ENCODE measurements around the gene PHF13. TPM values are rescaled to one million over a fixed set of nuclear protein-coding genes. Genes with fewer than 3 reads are reported as not detected.

Gene PHF13
- total and polyA plus RNA-seq, 4 donors = 1.4 to 8.7 (median 3.8) TPM

DNA sequence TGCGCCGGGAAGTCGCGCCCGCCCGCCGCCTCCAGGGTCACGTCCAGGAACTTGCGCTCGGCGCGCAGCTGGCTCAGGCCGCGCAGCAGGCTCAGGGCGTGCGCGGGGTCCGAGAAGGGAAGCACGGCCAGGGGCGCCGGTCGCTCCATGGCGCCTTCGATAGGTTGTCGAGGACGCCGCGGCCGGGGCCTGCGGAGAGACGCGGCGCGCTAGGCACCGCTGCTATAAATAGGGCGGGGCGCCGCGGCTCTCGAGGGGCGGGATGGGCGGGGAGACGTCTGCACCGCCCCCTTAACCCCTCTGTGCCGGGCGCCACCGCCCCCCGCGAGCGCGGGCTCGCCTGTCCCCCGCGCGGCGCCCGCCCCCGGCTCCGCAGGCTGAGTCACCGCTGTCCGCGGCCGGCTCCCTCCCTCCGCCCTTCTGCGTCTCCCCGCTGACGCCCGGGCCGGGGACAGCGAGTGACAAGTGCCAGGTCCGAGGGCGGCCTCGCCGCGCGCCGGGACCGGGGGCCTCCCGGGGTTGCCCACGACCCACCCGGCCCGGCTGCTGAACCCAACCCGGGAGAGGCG, 10.8 kb upstream of the PHF13 start, which contains the start of gene KLHL21:
TSS of gene KLHL21 (minus strand) at position 201 of the 569 bp plus-strand sequence. CDS start at position 149, 52 bp downstream.
- WGBS = under 1% methylated on average over 84 of the region's 84 CpGs
- H3K4me3 ChIP-seq (ENCODE audit: low read depth in 1 of 3, low read length in 3 of 3) = peak within 1 kb of the TSS; percentile 73 to 82 (median 78)
- no peaks in the 10 kb centered on the region for H3K27me3 ChIP-seq (ENCODE audit: control insufficient read depth in 4 of 4, insufficient read depth in 4 of 4, low read length in 3 of 4)
- TF ChIP-seq FOXA2 (IDR thresholded peaks at IDR 0.05) (no peak), TAF1 (conservative IDR thresholded peaks at IDR 0.05) (no peak), HNF4G (IDR thresholded peaks at IDR 0.05) (no peak), RXRA (IDR thresholded peaks at IDR 0.05) (no peak), NR2F2 (IDR thresholded peaks at IDR 0.05) (no peak), HNF4A (conservative IDR thresholded peaks at IDR 0.05) (no peak), RAD21 (IDR thresholded peaks at IDR 0.05) (no peak), FOXA1 (IDR thresholded peaks at IDR 0.05) (no peak), SP1 (IDR thresholded peaks at IDR 0.05) (no peak), YY1 (IDR thresholded peaks at IDR 0.05) (peak; percentile 20)
- TF ChIP-seq, protein P1, sequence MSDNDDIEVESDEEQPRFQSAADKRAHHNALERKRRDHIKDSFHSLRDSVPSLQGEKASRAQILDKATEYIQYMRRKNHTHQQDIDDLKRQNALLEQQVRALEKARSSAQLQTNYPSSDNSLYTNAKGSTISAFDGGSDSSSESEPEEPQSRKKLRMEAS (IDR thresholded peaks at IDR 0.05) = no peak
- TF ChIP-seq, protein P2, sequence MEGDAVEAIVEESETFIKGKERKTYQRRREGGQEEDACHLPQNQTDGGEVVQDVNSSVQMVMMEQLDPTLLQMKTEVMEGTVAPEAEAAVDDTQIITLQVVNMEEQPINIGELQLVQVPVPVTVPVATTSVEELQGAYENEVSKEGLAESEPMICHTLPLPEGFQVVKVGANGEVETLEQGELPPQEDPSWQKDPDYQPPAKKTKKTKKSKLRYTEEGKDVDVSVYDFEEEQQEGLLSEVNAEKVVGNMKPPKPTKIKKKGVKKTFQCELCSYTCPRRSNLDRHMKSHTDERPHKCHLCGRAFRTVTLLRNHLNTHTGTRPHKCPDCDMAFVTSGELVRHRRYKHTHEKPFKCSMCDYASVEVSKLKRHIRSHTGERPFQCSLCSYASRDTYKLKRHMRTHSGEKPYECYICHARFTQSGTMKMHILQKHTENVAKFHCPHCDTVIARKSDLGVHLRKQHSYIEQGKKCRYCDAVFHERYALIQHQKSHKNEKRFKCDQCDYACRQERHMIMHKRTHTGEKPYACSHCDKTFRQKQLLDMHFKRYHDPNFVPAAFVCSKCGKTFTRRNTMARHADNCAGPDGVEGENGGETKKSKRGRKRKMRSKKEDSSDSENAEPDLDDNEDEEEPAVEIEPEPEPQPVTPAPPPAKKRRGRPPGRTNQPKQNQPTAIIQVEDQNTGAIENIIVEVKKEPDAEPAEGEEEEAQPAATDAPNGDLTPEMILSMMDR (IDR thresholded peaks at IDR 0.05; ENCODE audit: low read depth, low read length, missing input control) = no peak
- TF ChIP-seq, protein P3, sequence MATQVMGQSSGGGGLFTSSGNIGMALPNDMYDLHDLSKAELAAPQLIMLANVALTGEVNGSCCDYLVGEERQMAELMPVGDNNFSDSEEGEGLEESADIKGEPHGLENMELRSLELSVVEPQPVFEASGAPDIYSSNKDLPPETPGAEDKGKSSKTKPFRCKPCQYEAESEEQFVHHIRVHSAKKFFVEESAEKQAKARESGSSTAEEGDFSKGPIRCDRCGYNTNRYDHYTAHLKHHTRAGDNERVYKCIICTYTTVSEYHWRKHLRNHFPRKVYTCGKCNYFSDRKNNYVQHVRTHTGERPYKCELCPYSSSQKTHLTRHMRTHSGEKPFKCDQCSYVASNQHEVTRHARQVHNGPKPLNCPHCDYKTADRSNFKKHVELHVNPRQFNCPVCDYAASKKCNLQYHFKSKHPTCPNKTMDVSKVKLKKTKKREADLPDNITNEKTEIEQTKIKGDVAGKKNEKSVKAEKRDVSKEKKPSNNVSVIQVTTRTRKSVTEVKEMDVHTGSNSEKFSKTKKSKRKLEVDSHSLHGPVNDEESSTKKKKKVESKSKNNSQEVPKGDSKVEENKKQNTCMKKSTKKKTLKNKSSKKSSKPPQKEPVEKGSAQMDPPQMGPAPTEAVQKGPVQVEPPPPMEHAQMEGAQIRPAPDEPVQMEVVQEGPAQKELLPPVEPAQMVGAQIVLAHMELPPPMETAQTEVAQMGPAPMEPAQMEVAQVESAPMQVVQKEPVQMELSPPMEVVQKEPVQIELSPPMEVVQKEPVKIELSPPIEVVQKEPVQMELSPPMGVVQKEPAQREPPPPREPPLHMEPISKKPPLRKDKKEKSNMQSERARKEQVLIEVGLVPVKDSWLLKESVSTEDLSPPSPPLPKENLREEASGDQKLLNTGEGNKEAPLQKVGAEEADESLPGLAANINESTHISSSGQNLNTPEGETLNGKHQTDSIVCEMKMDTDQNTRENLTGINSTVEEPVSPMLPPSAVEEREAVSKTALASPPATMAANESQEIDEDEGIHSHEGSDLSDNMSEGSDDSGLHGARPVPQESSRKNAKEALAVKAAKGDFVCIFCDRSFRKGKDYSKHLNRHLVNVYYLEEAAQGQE (IDR thresholded peaks at IDR 0.05) = peak; percentile 60
- TF ChIP-seq, protein P4, sequence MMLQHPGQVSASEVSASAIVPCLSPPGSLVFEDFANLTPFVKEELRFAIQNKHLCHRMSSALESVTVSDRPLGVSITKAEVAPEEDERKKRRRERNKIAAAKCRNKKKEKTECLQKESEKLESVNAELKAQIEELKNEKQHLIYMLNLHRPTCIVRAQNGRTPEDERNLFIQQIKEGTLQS (IDR thresholded peaks at IDR 0.05) = no peak
- peaks cover 1 to 5% (median 3%) of the 10 kb centered on the region in 4 donors for H3K36me3 ChIP-seq (ENCODE audit: control insufficient read depth in 4 of 4, insufficient read depth in 3 of 4, low read depth in 1 of 4, low read length in 3 of 4)
- peak; percentile 86 for DNase-seq (ENCODE audit: low spot score)
- peak within 1 kb of the TSS; percentile 98 to 100 for H3K27ac ChIP-seq (ENCODE audit: low read depth in 1 of 2, low read length in 2 of 2)
- peaks cover 11 to 48% (median 35%) of the 10 kb centered on the region in 4 donors for H3K4me1 ChIP-seq (ENCODE audit: control insufficient read depth in 4 of 4, insufficient read depth in 4 of 4, low read length in 3 of 4)
- no peaks in the 10 kb centered on the region for H3K9me3 ChIP-seq (ENCODE audit: control insufficient read depth in 4 of 4, low read length in 3 of 4)
- H3K9ac ChIP-seq (ENCODE audit: low read depth in 1 of 2, low read length in 2 of 2) = peak within 1 kb of the TSS; percentile 99

DNA sequence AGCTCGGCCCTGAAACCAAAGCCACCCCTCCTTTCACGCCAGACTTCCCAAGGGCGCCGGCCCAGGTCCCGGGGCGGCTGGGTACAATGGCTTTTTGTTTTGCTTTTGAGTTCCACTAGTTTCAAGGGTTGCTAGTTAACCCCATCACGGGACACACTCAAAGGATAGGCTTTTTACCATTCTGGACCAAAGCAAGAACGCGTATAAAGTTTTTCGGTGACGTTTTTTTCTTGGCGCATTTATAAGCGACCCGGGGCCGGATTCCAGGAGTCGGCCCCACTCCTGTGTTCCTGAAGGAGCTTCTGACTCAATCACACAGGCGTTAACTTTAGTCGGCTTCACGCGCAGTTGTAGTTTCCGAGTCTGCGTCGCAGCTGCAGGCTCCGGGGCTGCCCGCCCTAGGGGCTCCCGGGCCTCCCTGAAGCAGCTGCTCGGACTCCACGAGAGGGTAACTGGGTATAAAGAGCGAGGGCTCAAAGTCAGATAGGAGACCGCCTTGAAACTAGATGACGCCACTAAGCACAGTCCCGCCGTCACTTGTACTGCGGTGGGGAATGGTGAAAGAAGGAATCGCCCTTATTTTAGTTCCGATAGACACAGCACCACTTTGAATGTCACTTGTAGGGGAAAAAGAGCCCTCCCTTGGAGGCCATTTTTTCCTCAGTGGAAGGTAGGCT, 10.2 kb upstream of the PHF13 start:
- DNase-seq (ENCODE audit: low spot score) = peak; percentile 72
- H3K9ac ChIP-seq (ENCODE audit: low read depth in 1 of 2, low read length in 2 of 2) = peak overlapping the region; percentile 99
- H3K4me1 ChIP-seq (ENCODE audit: control insufficient read depth in 4 of 4, insufficient read depth in 4 of 4, low read length in 3 of 4) = peaks cover 11 to 44% (median 33%) of the 10 kb centered on the region in 4 donors
- no peak for TF ChIP-seq RAD21 (IDR thresholded peaks at IDR 0.05)
- TF ChIP-seq TAF1 (conservative IDR thresholded peaks at IDR 0.05) = peak; percentile 42
- H3K27me3 ChIP-seq (ENCODE audit: control insufficient read depth in 4 of 4, insufficient read depth in 4 of 4, low read length in 3 of 4) = no peaks in the 10 kb centered on the region
- peak overlapping the region; percentile 62 to 73 (median 73) for H3K4me3 ChIP-seq (ENCODE audit: low read depth in 1 of 3, low read length in 3 of 3)
- peaks cover 0 to 5% (median 2%) of the 10 kb centered on the region in 4 donors for H3K36me3 ChIP-seq (ENCODE audit: control insufficient read depth in 4 of 4, insufficient read depth in 3 of 4, low read depth in 1 of 4, low read length in 3 of 4)
- under 1% methylated on average over 36 of the region's 36 CpGs for WGBS
- peak overlapping the region; percentile 98 to 100 for H3K27ac ChIP-seq (ENCODE audit: low read depth in 1 of 2, low read length in 2 of 2)
- H3K9me3 ChIP-seq (ENCODE audit: control insufficient read depth in 4 of 4, low read length in 3 of 4) = no peaks in the 10 kb centered on the region

Measured in liver (tissue), 9 donors.